Upper lobe of left lung (tissue), 4 donors: ENCODE results near the gene TRIM47.

ENCODE experiments used
- CTCF ChIP-seq, 6 experiments: fragments of 450-650 bp in 4 of 6; fragments of 200-600 bp in 2 of 6; sonication (generic) in 2 of 6; IDR thresholded peaks; one replicate each; pipeline ENCODE4 v1.5.1; 2016 to 2019; ENCODE audit warnings: antibody characterized with exemption in 6 of 6
- EP300 ChIP-seq, 4 donors: sonication (generic); formaldehyde crosslinking; IDR thresholded peaks; one replicate each; pipeline ENCODE4 v1.5.1; 2017; ENCODE audit warnings: antibody characterized with exemption in 4 of 4, control low read depth in 2 of 4
- POLR2A ChIP-seq, 4 donors: fragments of 450-650 bp; IDR thresholded peaks; one replicate each; pipeline ENCODE4 v1.5.1; 2016 to 2017; ENCODE audit warnings: antibody characterized with exemption in 4 of 4, mild to moderate bottlenecking in 2 of 4
- POLR2AphosphoS5 ChIP-seq, 2 donors: sonication (generic); formaldehyde crosslinking; IDR thresholded peaks; one replicate each; pipeline ENCODE4 v1.5.1; 2017; ENCODE audit warnings: antibody characterized with exemption in 2 of 2

GRCh38 chr17:75909051-75909811 is 30.9 kb upstream of the TRIM47 start:
- TF ChIP-seq POLR2AphosphoS5 (IDR thresholded peaks at IDR 0.05) (no peak), POLR2A (IDR thresholded peaks at IDR 0.05) (no peak), CTCF (IDR thresholded peaks at IDR 0.05) (no peak), EP300 (IDR thresholded peaks at IDR 0.05) (no peak)
